Suppressor macrophage treated with lipopolysaccharide for 4 hours (primary cell): ENCODE data around the gene ZBTB8OS.
"Not testable (repeated sequence)": the region's sequence is repeated elsewhere in the genome, so short reads cannot be mapped to it uniquely, and the experiment has no call there.

ENCODE experiments used
- DNase-seq: peaks from one replicate; pipeline ENCODE4 v3.0.0-alpha.2; 2020

ZBTB8OS gene

DNA sequence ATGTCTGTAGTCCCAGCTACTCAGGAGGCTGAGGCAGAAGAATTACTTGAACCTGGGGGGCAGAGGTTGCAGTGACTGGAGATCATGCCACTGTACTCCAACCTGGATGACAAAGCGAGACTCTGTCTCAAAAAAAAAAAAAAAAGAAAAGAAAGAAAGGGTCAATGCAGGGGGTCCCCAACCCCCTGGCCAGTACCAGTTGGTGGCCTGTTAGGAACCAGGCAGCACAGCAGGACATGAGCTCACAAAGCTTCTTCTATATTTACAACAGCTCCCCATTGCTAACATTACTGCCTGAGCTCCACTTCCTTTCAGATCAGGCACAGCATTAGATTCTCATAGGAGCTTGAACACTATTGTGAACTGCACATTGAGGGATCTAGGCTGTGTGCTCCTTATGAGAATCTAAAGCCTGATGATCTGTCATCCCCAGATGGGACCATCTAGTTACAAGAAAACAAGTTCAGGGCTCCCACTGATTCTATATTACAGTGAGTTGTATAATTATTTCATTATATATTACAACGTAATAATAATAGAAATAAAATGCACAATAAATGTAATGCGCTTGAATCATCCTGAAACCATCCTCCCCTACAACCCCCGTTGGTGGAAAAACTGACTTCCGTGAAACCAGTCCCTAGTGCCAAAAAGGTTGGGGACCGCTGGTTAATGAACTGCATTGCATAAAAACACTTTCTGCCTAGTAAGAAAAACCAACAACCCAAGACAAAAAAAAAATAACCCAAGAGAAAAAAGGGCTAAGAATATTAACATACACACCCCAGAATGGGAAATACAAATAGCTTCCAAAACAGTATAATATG, 2.8 kb downstream of the ZBTB8OS start:
- DNase-seq, result no peak

DNA sequence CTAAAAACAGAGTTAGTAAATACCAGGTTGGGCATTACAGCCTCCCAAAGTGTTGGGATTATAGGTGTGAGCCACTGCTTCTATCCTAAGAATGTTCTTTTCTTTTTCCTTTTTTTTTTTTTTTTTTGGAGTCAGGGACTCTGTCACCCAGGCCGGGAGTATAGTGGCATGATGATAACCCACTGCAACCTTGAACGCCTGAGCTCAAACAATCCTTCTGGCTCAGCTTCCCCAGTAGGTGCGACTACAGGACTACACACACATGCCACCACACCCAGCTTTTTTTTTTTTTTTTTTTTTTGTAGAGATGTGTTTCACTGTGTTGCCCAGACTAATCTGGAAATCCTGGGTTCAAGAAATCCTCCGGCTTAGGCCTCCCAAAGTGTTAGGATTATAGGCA, 5.9 kb downstream of the ZBTB8OS start:
- no peak for DNase-seq

GRCh38 chr1:32642292-32642827, 8.0 kb downstream of the ZBTB8OS start:
- DNase-seq, result not testable (repeated sequence)

- DNase-seq, result no peak
Measured at GRCh38 chr1:32639489-32640075, 10.8 kb downstream of the ZBTB8OS start.

DNA sequence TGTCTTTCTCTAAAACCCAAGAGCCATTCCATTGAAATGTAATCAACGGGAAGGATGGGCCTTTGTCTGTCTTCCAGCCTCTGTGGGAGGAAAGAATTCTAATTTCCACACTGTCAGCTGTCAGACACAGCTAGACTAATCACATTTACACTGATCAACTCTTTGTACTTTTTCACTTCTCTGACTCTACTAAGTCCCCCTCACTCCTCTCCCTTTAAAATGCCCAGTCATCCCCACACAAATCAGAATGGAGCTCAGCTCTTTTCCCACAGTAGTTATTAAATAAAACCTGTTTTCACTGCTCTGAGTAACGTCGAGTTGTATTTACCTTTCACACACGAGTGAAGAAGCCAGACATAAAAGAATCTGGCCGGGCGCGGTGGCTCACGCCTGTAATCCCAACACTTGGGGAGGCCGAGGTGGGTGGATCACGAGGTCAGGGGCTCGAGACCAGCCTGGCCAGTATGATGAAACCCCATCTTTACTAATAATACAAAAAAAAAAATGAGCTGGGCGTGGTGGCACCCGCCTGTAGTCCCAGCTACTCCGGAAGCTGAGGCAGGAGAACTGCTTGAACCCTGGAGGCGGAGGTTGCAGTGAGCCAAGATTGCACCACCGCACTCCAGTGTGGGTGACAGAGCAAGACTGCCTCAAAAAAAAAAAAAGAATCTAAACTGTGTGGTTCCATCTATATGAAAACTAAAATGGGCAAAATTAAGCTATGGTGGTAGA, 13.3 kb downstream of the ZBTB8OS start:
- peak; percentile 27 for DNase-seq

DNA sequence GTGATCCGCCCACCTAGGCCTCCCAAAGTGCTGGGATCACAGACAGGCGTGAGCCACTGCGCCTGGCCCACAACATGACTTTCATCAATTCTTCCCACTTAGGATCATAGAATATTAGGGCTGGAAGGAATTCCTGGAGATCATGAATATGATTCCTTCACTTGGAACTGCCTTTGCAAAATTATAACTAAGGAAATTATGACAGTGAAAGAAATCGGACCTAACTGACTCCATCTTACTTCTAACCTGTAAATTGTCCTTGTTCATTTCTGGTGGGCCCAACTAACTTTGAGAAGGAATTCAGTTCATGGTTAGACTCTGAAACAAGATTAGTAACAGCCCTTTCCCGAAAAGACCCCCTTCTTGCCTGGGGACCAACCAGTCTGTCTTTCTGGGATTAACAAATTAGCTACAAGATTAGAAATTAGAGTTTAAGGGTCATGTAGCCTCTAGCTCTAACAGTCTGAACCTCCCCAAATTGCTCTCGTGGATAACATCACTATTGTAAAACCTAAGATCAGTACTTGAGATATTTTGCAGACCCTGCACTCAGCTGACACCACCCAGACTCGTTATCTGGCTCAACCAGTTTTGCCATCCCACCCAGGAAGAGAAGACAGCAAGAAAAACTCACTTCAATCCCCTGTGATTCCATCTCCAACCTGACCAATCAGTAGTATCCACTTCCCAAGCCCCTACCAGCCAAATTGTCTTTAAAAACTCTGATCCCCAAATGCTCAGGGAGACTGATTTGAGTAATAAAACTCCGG, 14.7 kb downstream of the ZBTB8OS start:
- DNase-seq, result no peak

DNA sequence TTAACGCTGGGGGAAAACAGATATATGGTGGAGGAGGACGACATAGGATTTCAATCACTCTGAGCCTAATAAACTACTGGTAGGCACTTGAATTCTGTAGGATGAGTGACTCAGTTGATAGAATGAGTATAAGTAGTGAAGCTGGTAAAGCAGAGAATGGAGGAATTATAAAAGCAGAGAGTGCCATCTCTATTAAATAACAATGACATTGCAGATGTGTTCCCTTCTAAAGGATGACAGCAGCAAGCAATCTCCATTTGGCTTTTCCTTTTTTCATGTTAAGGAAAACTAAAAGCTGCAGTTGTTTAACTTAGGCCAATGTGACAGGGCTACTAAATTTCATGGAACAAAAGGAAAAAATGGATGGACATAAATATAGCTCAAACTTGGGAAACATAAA, 17.5 kb downstream of the ZBTB8OS start:
- no peak for DNase-seq

DNA sequence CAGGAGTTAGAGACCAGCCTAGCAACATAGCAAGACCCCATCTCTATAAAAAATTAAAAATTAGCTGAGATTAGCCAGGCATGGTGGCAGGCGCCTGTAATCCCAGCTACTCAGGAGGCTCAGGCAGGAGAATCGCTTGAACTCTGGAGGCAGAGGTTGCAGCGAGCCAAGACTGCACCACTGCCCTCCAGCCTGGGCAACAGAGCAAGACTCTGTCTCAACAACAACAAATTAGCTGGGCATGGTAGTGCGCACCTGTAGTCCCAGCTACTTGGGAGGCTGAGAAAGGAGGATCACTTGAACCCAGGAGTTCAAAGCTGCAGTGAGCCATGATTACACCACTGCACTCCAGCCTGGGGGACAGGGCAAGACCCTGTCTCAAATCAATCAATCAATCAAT, 20.2 kb downstream of the ZBTB8OS start:
- not testable (repeated sequence) for DNase-seq

GRCh38 chr1:32627596-32628162, 22.7 kb downstream of the ZBTB8OS start:
- no peak for DNase-seq

DNA sequence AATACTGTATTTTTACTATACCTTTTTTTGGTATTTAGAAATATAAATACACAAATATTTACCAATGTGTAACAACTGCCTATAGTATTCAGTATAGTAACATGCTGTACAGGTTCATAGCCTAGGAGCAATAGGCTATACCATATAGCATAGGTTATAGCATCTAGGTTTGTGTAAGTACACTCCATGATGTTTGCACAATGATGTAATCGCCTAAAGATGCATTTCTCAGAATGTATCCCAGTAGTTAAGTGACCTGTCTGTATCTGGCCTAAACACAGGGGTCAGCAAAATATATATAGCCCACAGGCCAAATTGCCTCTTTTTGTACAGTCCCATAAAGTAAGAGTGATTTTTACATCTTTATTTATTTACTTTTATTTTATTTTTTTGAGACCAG, 24.2 kb downstream of the ZBTB8OS start:
- no peak for DNase-seq

DNA sequence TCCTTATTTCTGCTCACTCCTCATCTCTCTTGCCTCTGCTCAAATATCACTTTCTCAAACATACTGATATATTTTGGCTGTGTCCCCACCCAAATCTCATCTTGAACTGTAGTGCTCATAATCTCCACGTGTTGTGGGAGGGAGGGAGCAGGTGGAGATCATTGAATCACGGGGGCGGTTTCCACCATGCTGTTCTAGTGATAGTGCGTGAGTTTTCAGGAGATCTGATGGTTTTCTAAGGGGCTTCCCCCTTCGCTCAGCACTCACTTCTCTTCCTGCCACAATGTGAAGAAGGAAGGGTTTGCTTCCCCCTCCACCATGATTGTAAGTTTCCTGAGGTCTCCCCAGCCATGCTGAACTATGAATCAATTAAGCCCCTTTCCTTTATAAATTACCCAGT, 26.6 kb downstream of the ZBTB8OS start:
- DNase-seq, result no peak

DNA sequence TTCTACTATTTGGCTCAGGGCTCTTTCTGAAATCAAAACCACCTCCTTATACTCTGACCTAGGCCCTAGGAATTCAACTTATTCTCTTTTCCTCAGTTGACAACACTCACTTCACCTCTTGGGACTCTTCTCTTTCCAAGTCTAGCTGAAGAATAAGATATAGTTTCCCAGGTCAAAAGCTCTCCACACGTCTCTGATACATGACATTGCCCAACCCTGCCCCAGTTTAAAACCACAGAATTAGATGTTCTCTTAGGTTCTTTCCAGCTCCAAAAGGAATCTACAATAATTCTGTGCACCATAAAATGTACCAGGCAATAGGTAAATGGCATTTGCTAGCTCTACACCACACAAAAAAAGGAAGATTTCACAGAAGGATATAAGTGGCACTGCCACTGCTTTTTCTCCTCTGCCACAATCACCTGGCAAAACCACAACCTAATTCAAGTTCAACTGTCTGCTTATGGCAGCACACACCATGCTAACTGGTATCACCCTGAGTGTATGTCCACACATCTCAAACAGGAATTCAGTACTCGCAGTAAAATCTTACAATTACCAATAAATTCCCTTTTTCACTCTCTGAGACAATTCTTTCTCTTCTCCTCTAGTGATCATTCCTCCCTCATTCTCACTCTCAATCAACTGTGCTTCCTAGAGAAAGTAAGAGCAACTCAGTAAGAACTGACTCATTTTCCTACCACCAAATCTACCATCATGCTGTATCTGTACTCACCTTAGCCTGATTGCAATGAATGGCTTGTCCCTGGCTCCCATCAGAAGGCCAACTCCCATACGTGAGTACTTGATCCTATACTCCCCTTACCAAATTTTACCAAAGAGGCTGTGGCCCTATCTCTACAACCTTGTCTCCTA, 27.3 kb downstream of the ZBTB8OS start:
- no peak for DNase-seq

DNA sequence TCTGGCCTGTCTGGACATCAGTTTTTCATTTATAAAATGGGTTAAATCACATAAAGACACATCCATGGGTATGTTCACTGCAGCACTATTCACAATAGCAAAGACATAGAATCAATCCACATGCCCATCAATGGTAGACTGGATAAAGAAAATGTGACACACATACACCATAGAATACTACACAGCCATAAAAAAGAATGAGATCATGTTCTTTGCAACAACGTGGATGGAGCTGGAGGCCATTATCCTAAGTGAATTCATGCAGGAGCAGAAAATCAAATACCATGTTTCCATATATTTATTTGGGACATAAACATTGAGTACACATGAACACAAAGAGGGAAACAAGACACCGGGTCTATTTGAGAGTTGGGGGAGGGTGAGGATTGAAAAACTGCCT, 28.1 kb downstream of the ZBTB8OS start:
- DNase-seq, result no peak

- peak; percentile 29 for DNase-seq
Measured at GRCh38 chr1:32619701-32620485, 30.5 kb downstream of the ZBTB8OS start.

GRCh38 chr1:32618673-32619221, 31.6 kb downstream of the ZBTB8OS start:
- DNase-seq, result no peak

DNA sequence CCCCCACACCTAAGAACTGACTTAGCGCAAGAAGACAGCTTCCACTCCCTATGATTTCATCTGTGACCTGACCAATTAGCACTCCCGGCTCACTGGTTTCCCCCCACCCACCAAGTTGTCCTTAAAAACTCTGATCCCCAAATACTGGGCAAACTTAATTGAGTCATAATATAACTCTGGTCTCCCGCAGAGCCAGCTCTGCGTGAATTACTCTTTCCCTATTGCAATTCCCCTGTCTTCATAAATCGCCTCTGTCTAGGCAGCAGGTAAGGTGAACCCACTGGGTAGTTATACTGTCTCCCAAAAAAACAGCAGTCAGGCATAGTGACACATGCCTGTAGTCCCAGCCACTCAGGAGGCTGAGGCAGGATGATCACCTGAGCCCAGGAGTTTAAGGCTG, 36.9 kb downstream of the ZBTB8OS start:
- DNase-seq, result no peak

DNA sequence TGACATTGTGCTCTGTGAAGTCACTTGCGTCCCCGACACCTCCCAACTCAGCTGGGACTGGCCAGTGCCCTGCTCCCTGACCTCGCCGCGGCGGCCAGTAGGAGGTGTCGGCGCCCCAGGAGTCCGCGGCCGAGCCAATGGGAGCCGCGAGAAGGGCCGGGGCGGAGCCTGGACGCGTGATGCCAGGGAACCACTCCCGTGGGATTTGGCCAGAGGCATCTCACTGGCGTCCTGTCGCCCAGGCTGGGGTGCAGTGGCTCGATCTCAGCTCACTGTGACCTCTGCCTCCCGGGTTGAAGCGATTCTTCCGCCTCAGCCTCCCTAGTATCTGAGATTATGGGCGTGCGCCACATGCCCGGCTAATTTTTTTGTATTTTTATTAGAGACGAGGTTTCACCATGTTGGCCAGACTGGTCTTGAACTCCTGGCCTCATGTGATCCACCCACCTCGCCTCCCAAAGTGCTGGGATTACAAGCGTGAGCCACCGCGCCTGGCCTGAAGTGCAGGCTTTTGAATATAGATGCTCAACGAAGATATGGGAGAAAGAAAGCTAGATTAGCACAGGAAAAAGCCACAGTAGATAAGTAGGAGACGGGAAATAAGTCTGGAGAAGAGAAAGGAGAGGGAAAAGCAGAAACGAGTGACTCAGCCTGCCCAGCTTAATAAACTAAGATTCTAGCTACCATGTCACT, 38.0 kb downstream of the ZBTB8OS start:
- DNase-seq, result peak; percentile 92

- DNase-seq, result no peak
Measured at GRCh38 chr1:32611859-32612188, 38.5 kb downstream of the ZBTB8OS start.

GRCh38 chr1:32609180-32609579, 41.2 kb downstream of the ZBTB8OS start:
- no peak for DNase-seq
